Measurements from ENCODE around the gene LEMD3.
"Not testable (repeated sequence)": the region's sequence is repeated elsewhere in the genome, so short reads cannot be mapped to it uniquely, and the experiment has no call there.

The LEMD3 gene

DNA sequence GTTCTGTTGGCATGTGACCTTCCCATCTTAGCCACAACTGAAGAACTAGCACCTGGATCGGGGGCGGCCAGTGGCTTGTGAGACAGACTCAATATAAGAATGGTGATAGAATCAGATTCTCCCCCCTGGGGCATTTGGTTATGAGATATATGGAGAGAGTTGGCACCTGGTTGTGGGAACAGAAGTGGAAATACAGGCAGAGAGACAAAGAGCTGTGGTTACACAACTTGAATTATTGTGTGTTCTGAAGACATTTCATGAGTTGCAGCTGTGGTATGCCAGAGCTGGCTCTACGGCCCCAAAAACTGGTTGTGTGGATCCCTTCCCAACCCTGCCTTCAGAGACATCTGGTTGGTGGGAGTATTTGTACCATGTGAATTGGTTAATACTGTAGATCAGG is 106.2 kb downstream of the LEMD3 start:
- Mint-ChIP-seq H3K36me3 (no peaks in the 10 kb centered on the region), H3K4me3 (no peak overlapping the region), H3K27me3 (peaks cover 30% of the 10 kb centered on the region), H3K9me3 (ENCODE audit: low read depth) (no peaks in the 10 kb centered on the region), H3K4me1 (ENCODE audit: low read depth) (peaks cover 4% of the 10 kb centered on the region), H3K27ac (no peak overlapping the region)

- H3K36me3 Mint-ChIP-seq, result no peaks in the 10 kb centered on the region
- peaks cover 37% of the 10 kb centered on the region for H3K27me3 Mint-ChIP-seq
- no peak overlapping the region for H3K4me3 Mint-ChIP-seq
Measured at GRCh38 chr12:65276916-65277530, 107.6 kb downstream of the LEMD3 start.

DNA sequence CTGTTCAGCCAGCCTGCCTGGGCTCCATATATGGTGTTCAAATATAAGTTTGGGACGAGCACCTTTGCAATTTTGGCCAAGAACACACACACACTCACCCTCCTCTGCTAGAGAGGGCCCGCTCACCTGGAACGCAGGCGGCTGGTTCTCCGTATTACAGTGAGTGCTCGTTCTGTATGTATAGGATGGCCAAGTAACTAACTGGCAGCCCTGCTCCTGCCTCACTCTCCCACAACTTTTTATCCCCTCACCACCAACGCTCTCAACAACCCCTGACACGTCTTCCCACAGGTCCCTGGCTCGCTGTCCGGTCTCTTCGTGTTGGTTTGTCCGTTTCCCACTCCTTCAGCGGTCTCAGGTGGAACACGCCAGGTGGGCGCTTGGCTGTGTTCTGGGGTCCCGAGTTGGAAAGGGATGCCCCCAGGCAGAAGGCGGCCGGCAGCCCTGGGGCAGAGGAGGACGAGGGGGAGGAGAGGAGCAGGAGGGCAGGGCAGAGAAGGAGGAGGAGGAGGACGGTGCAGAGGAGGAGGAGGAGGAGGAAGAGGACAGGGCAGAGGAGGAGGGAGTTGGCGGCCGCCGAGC is 108.7 kb downstream of the LEMD3 start:
- Mint-ChIP-seq H3K27me3 (peaks cover 42% of the 10 kb centered on the region), H3K27ac (no peak overlapping the region), H3K9me3 (ENCODE audit: low read depth) (no peaks in the 10 kb centered on the region), H3K36me3 (no peaks in the 10 kb centered on the region), H3K4me1 (ENCODE audit: low read depth) (peaks cover 4% of the 10 kb centered on the region), H3K4me3 (peak overlapping the region; percentile 73)

More at GRCh38 chr12:65276916-65277530, 107.6 kb downstream of the LEMD3 start:
- H3K27ac Mint-ChIP-seq, result no peak overlapping the region
- peaks cover 4% of the 10 kb centered on the region for H3K4me1 Mint-ChIP-seq (ENCODE audit: low read depth)
- H3K9me3 Mint-ChIP-seq (ENCODE audit: low read depth), result no peaks in the 10 kb centered on the region

GRCh38 chr12:65278576-65279368 is 109.4 kb downstream of the LEMD3 start, which contains the start of gene MSRB3:
TSS of gene MSRB3 (plus strand) at chr12:65278683. CDS start at chr12:65308580, 29,897 bp downstream.
- H3K27me3 Mint-ChIP-seq, result peaks cover 43% of the 10 kb centered on the region
- H3K27ac Mint-ChIP-seq, result no peak within 1 kb of the TSS
- H3K36me3 Mint-ChIP-seq, result no peaks in the 10 kb centered on the region
- H3K4me3 Mint-ChIP-seq, result peak within 1 kb of the TSS; percentile 79
- no peaks in the 10 kb centered on the region for H3K9me3 Mint-ChIP-seq (ENCODE audit: low read depth)
- peaks cover 4% of the 10 kb centered on the region for H3K4me1 Mint-ChIP-seq (ENCODE audit: low read depth)

DNA sequence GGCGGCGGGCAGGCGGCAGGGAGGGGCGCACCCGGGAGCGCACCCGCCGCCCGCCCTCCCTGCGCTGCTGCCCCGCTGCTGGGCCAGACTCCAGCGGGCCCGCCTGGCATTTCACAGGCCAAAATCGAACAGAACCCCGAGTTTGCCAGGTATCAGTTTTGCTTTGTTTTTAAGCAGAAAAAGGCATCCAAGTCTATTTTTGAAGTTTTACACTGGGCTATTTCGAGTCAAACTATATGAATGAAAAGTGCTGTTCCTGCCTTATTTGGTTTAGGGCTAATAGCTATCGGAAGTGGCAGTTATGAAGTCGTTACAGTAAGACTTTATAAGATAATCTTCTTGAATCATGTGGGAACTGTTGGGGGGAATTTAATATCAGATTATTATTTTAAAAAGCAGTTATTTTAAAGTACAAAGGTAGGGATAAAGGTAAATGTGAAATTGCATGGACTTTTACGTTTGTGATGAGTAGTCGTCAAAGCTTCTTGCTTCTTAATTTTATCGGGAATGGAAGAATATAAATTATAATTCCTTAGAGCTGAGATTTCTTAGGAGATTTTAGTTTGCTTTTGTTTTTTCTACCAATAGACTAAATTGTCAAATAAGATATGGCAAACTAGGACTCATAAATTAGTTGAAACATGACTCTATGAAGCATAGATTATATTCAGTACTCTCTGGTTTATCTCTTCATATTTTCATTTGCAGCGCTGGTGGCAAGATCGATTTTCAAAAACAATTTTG is 110.2 kb downstream of the LEMD3 start:
- Mint-ChIP-seq H3K36me3 (no peaks in the 10 kb centered on the region), H3K27ac (no peak overlapping the region), H3K9me3 (ENCODE audit: low read depth) (no peaks in the 10 kb centered on the region), H3K27me3 (peaks cover 38% of the 10 kb centered on the region), H3K4me1 (ENCODE audit: low read depth) (peaks cover 4% of the 10 kb centered on the region), H3K4me3 (peak overlapping the region; percentile 79)

DNA sequence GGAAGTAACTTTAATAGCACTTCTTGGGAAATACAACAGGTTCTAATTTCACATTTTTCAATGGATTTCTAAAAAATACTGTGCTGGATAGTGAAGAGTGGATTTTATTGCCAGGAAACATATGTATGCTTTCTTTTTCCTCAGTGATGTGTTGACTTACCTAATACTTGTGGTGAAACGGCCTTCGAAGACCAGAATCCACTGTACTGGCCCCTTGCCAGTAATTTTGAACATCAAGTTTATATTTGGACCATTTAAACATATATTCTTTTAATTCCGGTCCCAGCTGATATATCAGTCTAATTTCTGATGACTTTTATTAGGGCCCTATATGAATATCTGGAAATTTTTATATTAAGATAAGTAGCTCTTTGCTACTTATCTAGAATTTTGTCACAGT is 110.9 kb downstream of the LEMD3 start:
- H3K36me3 Mint-ChIP-seq, result peaks cover 2% of the 10 kb centered on the region
- H3K27ac Mint-ChIP-seq, result no peak overlapping the region
- H3K4me3 Mint-ChIP-seq, result no peak overlapping the region
- H3K4me1 Mint-ChIP-seq (ENCODE audit: low read depth), result peaks cover 4% of the 10 kb centered on the region
- no peaks in the 10 kb centered on the region for H3K9me3 Mint-ChIP-seq (ENCODE audit: low read depth)
- H3K27me3 Mint-ChIP-seq, result peaks cover 36% of the 10 kb centered on the region

GRCh38 chr12:65282840-65283239 is 113.5 kb downstream of the LEMD3 start:
- Mint-ChIP-seq H3K36me3 (peaks cover 2% of the 10 kb centered on the region), H3K4me3 (no peak overlapping the region), H3K4me1 (ENCODE audit: low read depth) (peaks cover 4% of the 10 kb centered on the region), H3K9me3 (ENCODE audit: low read depth) (no peaks in the 10 kb centered on the region), H3K27ac (no peak overlapping the region), H3K27me3 (peaks cover 35% of the 10 kb centered on the region)

DNA sequence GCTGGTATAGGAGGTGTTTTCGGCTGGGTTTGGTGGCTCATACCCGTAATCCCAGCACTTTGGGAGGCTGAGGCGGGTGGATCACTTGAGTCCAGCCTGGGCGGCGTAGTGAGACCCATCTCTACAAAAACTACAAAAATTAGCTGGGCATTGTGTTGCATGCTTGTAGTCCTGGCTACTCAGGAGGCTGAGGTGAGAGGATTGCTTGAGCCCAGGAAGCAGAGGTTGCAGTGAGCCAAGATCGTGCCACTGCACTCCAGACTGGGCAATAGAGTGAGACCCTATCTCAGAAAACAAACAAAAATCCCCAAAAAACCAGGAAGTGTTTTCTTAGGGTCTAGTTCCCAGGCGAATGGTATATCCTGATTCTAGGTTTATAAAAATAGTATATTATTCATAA is 116.1 kb downstream of the LEMD3 start:
- not testable (repeated sequence) for H3K4me1 Mint-ChIP-seq (ENCODE audit: low read depth); H3K9me3 Mint-ChIP-seq (ENCODE audit: low read depth); H3K36me3 Mint-ChIP-seq; H3K27ac Mint-ChIP-seq; H3K4me3 Mint-ChIP-seq
- peaks cover 26% of the 10 kb centered on the region for H3K27me3 Mint-ChIP-seq

- Mint-ChIP-seq H3K36me3 (peaks cover 2% of the 10 kb centered on the region), H3K4me3 (no peak overlapping the region), H3K4me1 (ENCODE audit: low read depth) (no peaks in the 10 kb centered on the region), H3K9me3 (ENCODE audit: low read depth) (no peaks in the 10 kb centered on the region), H3K27ac (no peak overlapping the region), H3K27me3 (peaks cover 17% of the 10 kb centered on the region)
Measured at GRCh38 chr12:65287426-65287825, 118.0 kb downstream of the LEMD3 start.

GRCh38 chr12:65292241-65292640 is 122.9 kb downstream of the LEMD3 start:
- peaks cover 15% of the 10 kb centered on the region for H3K27me3 Mint-ChIP-seq
- H3K9me3 Mint-ChIP-seq (ENCODE audit: low read depth), result peaks cover 5% of the 10 kb centered on the region
- H3K27ac Mint-ChIP-seq, result no peak overlapping the region

GRCh38 chr12:65293735-65294134 is 124.4 kb downstream of the LEMD3 start:
- Mint-ChIP-seq H3K9me3 (ENCODE audit: low read depth) (peaks cover 5% of the 10 kb centered on the region), H3K27me3 (peaks cover 14% of the 10 kb centered on the region), H3K27ac (no peak overlapping the region), H3K36me3 (no peaks in the 10 kb centered on the region), H3K4me1 (ENCODE audit: low read depth) (no peaks in the 10 kb centered on the region), H3K4me3 (no peak overlapping the region)

More at GRCh38 chr12:65292241-65292640, 122.9 kb downstream of the LEMD3 start:
- Mint-ChIP-seq H3K4me3 (no peak overlapping the region), H3K4me1 (ENCODE audit: low read depth) (no peaks in the 10 kb centered on the region), H3K36me3 (no peaks in the 10 kb centered on the region)

GRCh38 chr12:65294641-65295262 is 125.4 kb downstream of the LEMD3 start:
- no peak overlapping the region for H3K4me3 Mint-ChIP-seq
- H3K27ac Mint-ChIP-seq, result no peak overlapping the region
- peaks cover 5% of the 10 kb centered on the region for H3K9me3 Mint-ChIP-seq (ENCODE audit: low read depth)
- no peaks in the 10 kb centered on the region for H3K4me1 Mint-ChIP-seq (ENCODE audit: low read depth)
- no peaks in the 10 kb centered on the region for H3K36me3 Mint-ChIP-seq
- H3K27me3 Mint-ChIP-seq, result peaks cover 11% of the 10 kb centered on the region

GRCh38 chr12:65296508-65297265 is 127.3 kb downstream of the LEMD3 start:
- H3K36me3 Mint-ChIP-seq, result no peaks in the 10 kb centered on the region
- H3K4me3 Mint-ChIP-seq, result no peak overlapping the region
- H3K27me3 Mint-ChIP-seq, result peaks cover 11% of the 10 kb centered on the region
- no peaks in the 10 kb centered on the region for H3K4me1 Mint-ChIP-seq (ENCODE audit: low read depth)
- no peak overlapping the region for H3K27ac Mint-ChIP-seq
- H3K9me3 Mint-ChIP-seq (ENCODE audit: low read depth), result peaks cover 5% of the 10 kb centered on the region

All from activated naive CD8-positive, alpha-beta T cell (primary cell).